Keratinocyte (primary cell): Measurements from ENCODE around the gene DLGAP1.

Experiments used
- EZH2 ChIP-seq: IDR thresholded peaks from one replicate; pipeline ENCODE4 v1.6.1; 2012; ENCODE audit warnings: inconsistent platforms, mild to moderate bottlenecking, low read length, moderate library complexity
- TF ChIP-seq, protein P1 (sequence below), 3 experiments: IDR thresholded peaks in 1 of 3; conservative IDR thresholded peaks in 1 of 3; optimal IDR thresholded peaks in 1 of 3; 2 replicates in 2 of 3; 3 replicates in 1 of 3; pipeline versions ENCODE3 to v1.5.1; 2011; ENCODE audit warnings: low read length in 3 of 3, mild to moderate bottlenecking in 3 of 3, moderate library complexity in 2 of 3, control low read depth in 1 of 3, inconsistent platforms in 1 of 3; ENCODE audit not compliant: insufficient read depth in 2 of 3; ENCODE audit errors: extremely low read depth in 1 of 3

DNA sequence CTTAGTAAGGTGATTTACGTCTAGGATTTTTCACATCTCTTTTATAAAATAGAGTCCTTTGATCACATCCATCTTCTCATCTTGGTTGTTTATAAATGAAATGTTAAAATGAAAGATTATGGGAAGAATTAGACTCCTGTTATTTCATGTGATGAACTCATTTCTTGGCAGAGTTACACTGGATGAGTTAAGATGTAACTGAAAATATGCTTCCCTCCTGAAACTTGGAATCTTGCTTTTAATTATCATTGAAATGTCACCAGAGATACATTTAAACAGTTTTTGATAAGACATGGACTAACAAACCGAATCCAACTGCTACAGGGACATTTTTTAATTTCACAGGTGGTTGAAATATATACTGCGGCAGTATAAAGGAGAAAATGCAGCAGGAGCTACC, 274.0 kb downstream of the DLGAP1 start:
- TF ChIP-seq, protein P1, sequence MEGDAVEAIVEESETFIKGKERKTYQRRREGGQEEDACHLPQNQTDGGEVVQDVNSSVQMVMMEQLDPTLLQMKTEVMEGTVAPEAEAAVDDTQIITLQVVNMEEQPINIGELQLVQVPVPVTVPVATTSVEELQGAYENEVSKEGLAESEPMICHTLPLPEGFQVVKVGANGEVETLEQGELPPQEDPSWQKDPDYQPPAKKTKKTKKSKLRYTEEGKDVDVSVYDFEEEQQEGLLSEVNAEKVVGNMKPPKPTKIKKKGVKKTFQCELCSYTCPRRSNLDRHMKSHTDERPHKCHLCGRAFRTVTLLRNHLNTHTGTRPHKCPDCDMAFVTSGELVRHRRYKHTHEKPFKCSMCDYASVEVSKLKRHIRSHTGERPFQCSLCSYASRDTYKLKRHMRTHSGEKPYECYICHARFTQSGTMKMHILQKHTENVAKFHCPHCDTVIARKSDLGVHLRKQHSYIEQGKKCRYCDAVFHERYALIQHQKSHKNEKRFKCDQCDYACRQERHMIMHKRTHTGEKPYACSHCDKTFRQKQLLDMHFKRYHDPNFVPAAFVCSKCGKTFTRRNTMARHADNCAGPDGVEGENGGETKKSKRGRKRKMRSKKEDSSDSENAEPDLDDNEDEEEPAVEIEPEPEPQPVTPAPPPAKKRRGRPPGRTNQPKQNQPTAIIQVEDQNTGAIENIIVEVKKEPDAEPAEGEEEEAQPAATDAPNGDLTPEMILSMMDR (optimal IDR thresholded peaks at IDR 0.05 in 1 of 3, IDR thresholded peaks at IDR 0.05 in 1 of 3, conservative IDR thresholded peaks at IDR 0.05 in 1 of 3; ENCODE audit: extremely low read depth in 1 of 3, insufficient read depth in 2 of 3, low read length in 3 of 3) = no peak
- TF ChIP-seq EZH2 = no peak
